Hypothalamus (tissue), 51 donors: ENCODE results near the gene SPTLC3.
A peak's percentile ranks its signal among the peaks of the same experiment; 100 is the strongest.

ENCODE experiments used
- DNase-seq, 51 donors: peaks; one replicate each; lab custom pipeline; 2025; lab: John Stamatoyannopoulos, UW

SPTLC3 gene

DNA sequence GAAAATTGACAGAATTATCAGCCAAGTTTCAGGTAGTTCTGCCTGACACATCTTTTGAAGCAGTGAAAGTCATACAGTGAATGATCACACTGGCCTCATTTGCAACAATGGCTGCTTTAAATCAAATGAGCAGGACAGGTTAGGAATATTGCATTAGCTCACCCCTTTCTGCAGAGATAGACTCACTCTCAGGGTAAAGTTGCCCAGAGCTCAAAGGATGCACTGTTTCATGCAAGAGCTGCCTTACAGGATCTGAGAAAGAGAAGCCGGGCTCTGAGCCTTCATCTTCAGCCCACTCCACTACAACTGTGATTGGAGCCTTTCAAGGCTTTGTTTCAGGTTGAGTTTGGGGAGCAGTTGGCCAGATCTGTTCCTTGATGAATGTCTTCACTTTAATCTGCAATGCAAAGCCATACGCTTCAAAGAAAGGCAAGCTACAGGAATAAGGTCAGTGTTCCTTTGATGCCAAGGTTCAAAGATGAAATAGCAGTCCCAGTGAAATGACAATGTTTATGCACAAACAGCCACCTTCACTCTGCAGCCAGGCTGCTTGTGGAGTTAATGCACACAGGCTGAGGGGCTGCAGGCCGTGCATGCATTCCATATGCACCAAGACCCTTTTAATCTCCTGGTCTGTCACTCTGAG, 121.4 kb downstream of the SPTLC3 start:
- no peak for DNase-seq

DNA sequence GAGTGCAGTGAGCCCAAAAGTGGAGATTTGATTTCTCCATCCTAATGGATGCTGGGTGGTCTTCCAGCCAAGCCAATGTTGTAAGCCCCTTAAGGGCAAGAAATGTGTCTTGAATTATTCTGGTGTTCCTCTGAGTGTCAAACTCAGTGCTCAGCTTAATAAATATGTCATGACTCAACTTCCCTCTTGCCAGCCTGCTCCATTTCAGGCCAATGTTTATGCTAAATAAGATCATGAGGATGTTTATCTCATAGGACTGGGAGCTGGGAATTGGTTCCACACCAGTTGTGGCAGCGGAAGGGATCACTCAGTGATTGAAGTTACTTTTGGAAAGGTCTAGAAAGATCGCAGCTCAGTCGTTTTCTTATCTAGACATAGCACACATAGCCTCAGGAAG, 121.9 kb downstream of the SPTLC3 start:
- no peak for DNase-seq

DNA sequence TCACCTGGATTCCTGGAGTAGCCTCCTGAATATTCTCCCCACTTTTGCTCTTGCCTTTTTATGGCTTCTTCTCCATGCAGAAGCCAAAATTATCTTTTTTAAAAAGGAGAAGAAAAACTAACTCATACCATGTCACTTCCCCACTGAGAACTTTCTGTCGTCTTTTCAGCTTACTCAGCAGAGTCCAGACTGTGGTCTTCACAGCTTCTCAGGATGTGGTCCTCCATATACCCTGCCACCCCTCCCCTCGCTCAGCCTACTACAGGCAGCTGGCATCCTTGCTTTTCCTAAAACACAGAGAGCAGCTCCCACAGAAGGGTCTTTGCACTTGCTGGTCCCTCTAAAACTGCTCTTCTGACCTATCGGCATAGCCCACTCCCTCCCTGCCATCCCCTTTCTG, 122.9 kb downstream of the SPTLC3 start:
- peak in 6 of 51 donors; percentile 2 to 8 (median 3) for DNase-seq

DNA sequence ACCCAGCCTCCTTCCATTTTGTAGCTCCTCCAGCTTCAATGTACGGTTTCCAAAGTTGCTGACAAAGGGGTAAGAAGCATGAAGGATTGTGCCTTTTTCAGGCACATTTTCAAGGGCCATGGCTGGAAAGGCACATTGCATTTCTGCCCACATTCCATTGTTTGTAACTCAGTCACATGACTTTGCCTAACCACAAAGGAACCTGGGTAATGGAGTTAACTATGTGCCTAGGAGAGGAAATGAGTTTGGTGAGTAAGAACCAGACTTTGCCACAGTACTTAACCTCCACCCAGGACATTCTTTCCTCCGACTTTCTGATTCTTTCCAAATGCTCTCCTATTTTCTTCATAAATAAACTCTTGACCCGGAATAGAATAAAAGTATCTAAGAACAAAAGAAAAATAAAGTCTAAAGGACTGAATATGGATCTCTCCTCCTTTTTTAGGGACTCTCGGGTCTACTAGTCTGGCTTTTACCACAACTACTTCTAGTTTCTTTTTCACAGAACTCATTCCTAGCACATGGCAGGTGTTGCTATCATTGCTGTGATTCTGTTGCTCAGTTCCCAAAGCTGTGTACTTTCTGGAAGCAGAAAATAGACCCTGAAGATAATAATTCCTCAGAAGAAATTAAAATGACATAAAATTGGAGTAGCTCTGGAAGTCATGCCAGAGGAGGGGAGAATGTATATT, 130.8 kb downstream of the SPTLC3 start:
- DNase-seq: no peak

DNA sequence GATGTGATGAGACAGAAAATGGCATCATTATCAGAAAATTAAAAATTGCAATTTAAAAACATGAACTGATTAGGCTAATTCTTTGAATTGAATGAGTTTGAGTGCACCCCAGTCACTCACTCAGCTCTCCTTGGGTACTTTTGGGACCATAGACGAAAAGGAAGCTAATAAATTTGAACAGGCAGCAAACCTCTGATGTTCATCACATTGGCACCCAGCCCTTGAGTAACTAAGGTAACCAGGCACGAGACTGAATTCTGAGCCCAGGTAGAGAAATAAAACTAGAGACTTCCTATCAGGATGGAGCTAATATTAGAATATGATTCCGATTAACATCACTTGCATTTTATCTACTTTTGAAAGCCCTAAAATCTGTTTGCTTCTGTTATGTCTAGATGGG, 131.4 kb downstream of the SPTLC3 start:
- no peak for DNase-seq

DNA sequence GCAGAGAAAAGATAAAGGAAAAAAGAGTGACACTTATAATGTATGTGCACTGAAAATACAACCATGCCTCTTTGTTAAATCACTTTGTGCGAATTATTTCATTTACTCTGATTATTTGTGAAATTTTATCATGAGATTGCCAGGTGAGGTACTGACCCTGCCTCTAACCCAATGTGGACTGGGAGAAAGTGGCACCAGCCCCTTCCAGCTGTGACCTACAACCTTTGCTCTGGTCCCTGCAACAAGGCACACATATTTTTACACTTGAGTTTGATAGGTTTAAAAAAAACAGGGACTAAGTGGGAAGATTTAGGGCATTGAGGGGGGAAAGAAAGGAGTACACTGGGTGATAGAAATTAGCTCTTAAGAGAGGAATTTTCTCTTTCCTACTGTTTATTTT, 132.0 kb downstream of the SPTLC3 start:
- no peak for DNase-seq

DNA sequence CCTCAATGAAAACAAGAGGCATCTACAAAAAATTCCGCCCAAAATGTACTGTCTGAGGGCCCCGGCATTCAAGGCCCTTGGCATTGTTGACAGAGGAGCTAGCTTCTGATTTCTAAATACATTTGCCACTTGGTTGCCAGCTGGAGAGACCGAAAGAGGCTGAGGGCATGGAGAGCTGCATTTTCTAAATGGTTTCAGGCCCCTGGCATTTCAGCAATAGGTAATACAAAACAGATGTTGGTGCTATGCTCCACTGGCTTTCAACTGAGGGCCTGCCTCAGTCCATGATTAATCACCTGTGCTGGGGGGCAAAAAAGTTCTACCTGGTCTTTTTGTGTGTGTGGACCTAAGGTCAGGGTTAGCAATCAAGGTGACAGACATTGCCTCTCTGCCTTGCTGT, 132.8 kb downstream of the SPTLC3 start:
- no peak for DNase-seq

DNA sequence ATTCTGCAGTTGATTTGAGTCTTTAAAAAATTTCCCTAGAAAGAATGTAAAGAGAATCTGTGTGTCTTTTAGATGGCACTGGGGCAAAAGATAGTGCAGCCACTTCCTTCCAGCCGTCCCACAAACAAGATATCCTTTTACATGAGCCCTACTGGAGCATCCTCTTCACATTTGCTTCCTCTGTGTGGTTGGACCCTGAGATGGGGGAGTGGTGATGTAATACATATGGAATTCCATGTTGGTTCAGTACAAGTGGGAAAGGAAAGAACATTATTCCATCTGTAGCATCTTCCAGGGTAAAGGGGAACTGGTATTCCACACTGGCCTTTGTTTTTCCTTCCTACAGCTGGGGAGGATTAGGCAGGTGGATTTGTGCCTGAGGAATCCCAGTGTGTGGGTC, 133.4 kb downstream of the SPTLC3 start:
- DNase-seq: no peak

DNA sequence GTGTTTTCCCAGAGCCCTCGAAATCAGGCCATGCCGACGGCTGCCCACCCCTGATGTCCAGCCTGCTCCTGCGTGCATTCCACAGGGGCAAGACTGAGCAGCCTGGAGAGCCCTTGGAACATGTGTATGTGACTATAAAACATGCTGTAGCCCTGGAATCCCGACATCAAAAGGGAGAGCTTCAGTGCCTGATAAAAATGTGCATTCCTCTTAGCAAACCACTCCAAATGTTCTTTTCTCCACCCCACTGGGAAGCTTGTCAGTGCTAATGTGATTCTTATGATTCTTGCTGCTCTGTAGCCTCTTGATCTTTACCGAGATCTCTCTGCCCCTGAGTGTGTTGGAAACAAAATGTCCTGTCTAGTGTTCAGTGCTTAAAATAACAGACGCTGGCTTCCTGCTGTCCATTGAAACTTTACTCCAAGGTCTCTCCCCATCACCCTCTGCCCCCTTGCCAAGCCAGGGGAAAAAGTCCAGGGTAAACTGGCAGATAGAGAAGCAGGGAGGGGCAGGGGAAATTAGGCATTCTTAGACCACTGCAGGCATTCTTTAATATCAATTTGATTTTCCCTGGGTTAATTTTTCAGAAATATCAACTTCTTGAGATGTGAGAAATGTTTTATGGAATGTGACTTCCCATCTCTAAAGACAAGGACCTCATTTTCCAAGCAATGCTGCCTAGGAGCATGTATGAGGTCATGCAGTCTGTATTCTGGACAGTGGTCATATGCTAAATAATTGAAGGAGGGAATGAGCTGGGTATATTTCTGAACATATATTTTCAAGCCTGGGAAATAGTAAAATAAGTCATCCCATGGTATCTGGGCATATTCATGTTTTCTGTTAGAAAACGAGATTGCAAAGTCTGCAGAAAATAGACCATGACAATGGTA, 138.5 kb downstream of the SPTLC3 start:
- no peak for DNase-seq

DNA sequence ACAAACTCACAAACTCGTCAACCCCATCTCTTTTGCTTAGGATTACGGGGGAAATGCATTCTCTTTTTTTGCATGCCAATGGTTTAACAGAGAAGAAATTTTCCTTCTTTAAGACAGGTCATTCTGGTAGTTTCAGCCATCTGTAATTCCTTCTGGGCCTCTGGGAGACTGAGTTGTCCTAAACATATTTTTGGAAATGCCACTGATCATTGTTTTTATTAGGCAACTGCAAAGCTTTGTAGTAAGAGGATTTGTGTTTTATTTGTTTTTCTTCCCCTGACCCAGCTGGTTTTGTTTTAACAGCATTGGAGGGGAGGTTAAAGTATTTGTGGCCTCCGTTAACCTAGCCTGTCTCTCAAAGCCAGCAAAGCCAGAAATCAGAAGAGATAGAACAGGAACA, 139.2 kb downstream of the SPTLC3 start:
- no peak for DNase-seq

DNA sequence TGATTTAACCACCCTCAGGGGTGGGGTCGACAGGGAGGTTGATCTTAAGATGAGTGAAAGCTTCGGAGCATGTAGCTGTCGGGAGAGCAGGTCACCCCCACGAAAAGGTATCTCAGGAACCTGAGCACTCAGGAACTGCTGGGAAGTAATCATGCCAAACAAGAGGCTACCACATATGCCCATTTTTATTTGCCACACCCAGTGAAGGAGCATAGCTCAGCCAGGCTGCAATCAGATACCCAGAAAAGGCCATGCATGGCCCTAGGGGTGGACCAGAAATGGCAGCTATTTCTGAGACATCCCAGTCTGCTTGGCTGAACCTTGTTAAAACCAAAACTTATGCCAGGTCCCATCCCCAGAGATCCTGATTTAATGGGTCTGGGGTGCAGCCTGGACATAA, 139.6 kb downstream of the SPTLC3 start:
- no peak for DNase-seq

DNA sequence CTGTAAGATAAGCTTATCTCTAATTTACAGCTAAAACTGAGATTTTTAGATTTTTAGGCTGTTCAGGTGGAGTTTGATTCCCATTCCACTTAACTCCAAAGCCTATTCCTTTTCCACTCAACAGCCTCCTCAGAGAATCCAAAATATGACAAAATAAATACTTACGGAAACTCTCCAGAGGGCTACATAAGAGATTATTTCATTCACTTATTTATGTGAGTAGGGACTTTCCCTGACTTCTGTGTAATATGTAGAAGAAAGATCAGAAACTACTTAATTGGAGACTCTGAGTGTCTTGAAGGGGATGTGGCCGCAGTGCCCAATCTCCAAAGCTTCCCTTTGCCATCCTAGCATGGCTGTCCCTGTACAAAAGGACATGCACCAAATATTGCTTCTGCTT, 140.2 kb downstream of the SPTLC3 start:
- DNase-seq: no peak

DNA sequence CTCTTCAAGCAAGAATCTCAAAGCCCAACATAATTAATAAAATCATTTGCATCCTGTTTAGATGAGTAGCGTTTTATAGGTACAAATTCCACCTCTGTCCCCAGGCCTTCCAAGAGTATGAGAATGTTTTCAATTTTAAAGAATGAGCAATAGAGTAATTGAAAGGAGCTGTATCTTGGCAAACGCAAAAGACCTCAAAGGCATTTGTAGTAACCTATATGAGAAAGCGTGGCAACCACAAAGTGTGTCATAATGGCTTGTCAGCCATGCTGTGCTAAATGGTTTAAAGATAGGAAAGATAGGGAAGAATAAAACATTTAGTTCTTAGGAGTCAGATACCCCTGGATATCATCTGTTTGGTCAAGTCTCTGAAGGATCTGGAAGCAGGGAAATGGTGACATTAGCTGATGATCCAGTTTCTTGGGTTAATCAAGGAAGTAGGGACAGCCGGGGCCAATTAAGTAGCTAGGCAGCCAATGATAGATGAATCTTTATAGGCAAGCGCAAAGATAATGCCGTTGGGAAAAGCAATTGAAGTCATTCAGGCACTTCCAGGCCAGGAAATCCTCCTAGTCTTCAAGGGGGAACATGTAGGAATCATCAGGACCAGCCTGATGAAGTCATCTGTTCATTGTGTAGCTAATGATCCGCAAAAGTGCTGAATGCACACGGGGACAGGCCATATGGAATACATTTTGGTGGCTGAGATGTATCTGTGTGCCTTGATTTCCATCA, 140.8 kb downstream of the SPTLC3 start:
- DNase-seq: no peak

DNA sequence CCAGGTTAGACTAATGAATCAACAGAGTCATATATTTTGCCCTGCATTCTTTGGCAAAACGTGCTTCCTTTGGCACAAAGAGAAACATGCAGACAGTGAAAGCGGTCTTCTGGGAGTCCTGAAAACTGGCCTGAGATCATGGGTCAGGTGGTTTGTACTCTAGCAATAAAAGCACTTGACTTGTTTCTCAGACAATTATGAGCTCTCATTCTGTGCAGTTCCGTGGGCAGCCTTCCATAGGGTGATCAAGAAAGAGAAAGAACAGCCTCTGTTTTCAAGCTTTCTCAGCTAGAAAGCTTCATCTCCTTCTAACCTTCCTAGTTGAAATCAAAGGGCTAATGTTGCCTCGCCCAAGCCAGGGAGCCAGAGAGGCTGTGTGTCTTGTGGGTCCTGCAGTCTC, 149.6 kb downstream of the SPTLC3 start:
- peak in 2 of 51 donors; percentile 4 to 25 for DNase-seq

DNA sequence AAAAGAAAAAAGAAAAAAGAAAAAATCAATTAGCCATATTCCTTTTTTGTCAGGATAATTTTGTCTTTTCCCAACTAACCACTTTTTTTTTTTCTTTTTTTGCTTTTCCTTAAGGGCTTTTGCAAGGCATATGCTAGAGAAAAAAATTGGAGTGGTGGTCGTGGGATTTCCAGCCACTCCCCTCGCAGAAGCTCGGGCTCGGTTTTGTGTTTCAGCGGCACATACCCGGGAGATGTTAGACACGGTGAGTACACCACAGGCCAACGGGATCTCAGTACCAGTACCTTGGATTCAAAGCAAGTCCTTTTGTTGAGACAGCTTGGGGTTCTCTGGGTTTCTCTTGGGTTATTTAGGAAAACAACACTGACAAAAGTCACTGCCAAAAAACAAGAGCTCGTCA, 151.1 kb downstream of the SPTLC3 start:
- DNase-seq: no peak

DNA sequence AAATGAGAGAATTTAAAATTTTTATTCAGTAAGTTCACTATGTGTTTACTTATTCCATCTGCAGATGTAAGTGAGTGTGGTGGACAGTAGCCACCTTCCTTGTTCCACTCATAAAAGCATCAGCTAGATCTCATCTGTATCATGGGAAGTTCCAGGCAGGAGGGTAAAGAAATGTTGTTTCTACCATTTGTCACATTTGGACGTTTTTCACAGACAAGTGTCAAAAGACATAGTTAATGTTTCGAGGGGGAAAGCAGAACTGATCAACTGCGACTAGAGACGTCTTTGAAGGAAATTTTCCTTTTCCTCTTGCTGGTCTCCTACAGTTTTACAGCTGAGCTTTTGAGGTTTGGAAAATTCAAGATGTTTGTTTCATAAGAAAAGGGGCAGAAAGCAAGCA, 156.4 kb downstream of the SPTLC3 start:
- no peak for DNase-seq

DNA sequence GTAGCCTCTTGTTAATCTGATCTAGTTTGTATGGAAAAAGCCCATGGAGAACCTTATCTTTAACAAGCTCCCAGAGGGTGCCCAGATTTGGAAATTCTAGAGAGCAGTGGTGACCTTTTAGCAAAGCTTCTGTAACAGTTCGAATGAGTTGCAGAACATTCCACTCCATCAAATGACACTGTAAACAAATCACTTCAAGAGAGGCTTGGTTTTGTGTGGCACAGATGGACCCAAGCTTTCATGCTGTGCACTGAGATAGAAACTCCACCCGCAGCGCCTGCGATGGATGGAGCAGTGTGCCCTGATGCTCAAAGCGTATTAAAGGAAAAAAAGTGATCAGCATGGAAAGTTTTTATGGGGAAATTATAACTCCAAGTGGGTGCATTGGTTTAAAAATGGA, 157.2 kb downstream of the SPTLC3 start:
- no peak for DNase-seq

DNA sequence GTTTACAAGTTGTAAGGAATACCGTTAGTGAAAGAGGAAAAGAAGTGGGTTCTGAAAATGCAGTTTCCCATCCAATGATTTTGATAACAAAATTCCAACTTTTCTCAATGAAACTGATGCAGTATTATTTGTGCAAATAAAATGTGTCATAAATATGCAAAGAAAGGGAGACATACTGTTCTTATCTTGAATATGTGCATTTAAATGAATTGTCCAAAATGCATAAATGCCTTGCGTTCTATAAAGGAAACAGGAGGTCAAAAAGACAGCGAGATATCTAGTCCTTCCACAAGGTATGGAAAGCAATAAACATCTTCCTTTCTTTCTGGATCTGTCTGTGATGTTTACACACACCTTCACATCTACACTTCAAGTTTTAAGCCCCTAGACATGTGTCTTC, 157.7 kb downstream of the SPTLC3 start:
- no peak for DNase-seq

DNA sequence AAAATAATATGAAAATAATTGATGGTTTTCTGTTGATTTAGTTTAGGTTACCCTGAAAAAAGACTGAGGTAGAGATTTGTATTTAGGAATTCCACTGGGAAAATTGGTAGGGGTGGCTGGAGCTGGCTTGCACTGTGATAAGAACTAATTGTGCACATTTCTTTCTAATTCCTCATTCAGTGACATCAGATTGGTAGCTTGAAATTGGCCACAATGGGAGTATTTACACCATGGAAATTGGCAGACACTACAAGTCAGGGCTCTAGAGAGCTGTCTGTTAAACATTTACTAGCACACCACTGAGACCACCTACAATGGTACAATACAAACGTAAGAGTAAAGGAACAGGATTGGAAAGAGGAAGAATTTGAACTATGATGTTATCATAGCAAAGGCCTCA, 160.3 kb downstream of the SPTLC3 start:
- DNase-seq: no peak

DNA sequence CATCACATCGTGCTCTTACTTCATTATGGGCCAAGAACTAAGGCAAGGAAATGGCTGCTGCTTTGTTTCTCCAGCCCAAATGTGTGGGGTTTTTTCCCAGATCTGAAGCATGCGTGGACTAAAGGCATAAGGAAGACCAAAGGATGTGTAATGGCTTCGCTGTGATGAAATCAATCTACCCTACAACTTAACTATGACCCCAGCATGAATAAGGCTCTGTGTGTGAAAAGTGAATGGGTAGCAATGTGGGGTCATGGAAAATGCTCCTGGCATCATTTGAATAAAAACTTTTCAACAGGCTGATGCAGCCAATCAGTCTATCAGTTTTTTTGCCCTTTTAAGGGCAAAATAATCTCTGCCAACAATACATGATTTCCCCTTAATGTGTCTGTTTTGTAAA, 162.0 kb downstream of the SPTLC3 start:
- DNase-seq: no peak

DNA sequence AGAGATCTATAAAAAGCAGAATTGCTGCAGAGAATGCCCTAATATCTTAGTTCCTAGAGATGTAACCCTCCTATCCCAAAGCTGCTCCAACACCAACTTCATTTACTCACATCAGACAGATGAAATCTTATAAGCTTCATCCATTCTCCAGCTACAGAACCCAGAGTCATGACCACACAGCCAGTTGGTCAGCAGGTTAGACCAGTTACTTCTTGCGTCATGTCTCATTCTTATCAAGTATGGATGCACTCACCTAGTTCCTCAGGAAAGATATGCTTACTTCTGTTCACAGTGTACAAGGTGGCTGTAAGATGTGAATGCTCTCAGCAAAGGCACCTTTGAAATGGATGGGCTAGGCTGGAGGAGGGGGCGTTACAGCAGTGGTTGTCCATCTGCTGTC, 164.4 kb downstream of the SPTLC3 start:
- DNase-seq: no peak
